K562 (cell line): ENCODE data around the gene FGF21. TPM values are rescaled to one million over a fixed set of nuclear protein-coding genes. Genes with fewer than 3 reads are reported as not detected.

Experiments
- ATF1 ChIP-seq, 2 experiments: fragments of 450-650 bp in 1 of 2; IDR thresholded peaks; 2 replicates each; pipeline ENCODE4 v1.6.1; 2016; ENCODE audit warnings: missing compliant biosample characterization in 1 of 2, missing genetic modification characterization in 1 of 2
- CHD7 ChIP-seq: fragments of 200-600 bp; sonication (generic); IDR thresholded peaks from one replicate; pipeline ENCODE4 v1.6.1; 2012; ENCODE audit warnings: mild to moderate bottlenecking, low read depth, low read length, inconsistent platforms
- CLOCK ChIP-seq: fragments of 250-450 bp; sonication (Bioruptor Pico); IDR thresholded peaks from 2 replicates; pipeline ENCODE4 v1.4.0; 2020; ENCODE audit warnings: mild to moderate bottlenecking, moderate library complexity, borderline replicate concordance
- EHMT2 ChIP-seq: fragments of 450-650 bp; IDR thresholded peaks from 2 replicates; pipeline ENCODE4 v1.6.1; 2018; ENCODE audit warnings: antibody characterized with exemption
- PKNOX1 ChIP-seq: fragments of 450-650 bp; IDR thresholded peaks from 2 replicates; pipeline ENCODE4 v1.6.1; 2016
- POLR2AphosphoS5 ChIP-seq: IDR thresholded peaks from 2 replicates; pipeline ENCODE4 v1.6.1; 2011; ENCODE audit warnings: mild to moderate bottlenecking, low read depth, low read length, moderate library complexity; ENCODE audit not compliant: control insufficient read depth, insufficient read depth
- ZBTB7A ChIP-seq: IDR thresholded peaks from 2 replicates; pipeline ENCODE4 v1.6.1; 2011; ENCODE audit warnings: low read depth, mild to moderate bottlenecking, low read length, moderate library complexity, borderline replicate concordance; ENCODE audit not compliant: control insufficient read depth
- ZNF324 ChIP-seq: fragments of 250-450 bp; sonication (Bioruptor Pico); IDR thresholded peaks from 2 replicates; pipeline ENCODE4 v1.4.0; 2020; ENCODE audit warnings: mild to moderate bottlenecking
- polyA plus RNA-seq, 8 experiments: library from polyadenylated mRNA; depleted of rRNA in 4 of 8; stranded (reverse) in 5 of 8; unstranded in 3 of 8; fragments of >200 nt; fragmentation: Nextera tagmentation in 2 of 8; fragmentation: Illumina TruSeq in 1 of 8; extraction: Ambion mirVana in 2 of 8; extraction: Trizol in 1 of 8; gene quantifications; 2 replicates each; pipeline versions ENCODE4 v1.2.1 to v1.2.3, GENCODE V29; 2011 to 2014; ENCODE audit warnings: inconsistent platforms in 1 of 8, missing spikeins in 1 of 8
- total RNA-seq, 7 experiments: library from RNA; depleted of rRNA in 6 of 7; stranded (reverse); fragments of >200 nt in 6 of 7; fragmentation: Illumina TruSeq in 2 of 7; extraction: Trizol in 2 of 7; gene quantifications; 2 replicates each; pipeline versions ENCODE4 v1.2.1 to v1.2.3, GENCODE V29; 2011 to 2021; ENCODE audit warnings: low replicate concordance in 1 of 7
- TF ChIP-seq, protein P1 (sequence below), 2 experiments: fragments of 450-650 bp; IDR thresholded peaks; 2 replicates each; pipeline ENCODE4 v1.6.1; 2016

FGF21 gene
- total and polyA plus RNA-seq, 9 of the 15 experiments (the other 6 are each of a cell fraction or from before 2014, with no cell fraction given) = 0.04 to 0.77 (median 0.09) TPM; not detected in 6

DNA sequence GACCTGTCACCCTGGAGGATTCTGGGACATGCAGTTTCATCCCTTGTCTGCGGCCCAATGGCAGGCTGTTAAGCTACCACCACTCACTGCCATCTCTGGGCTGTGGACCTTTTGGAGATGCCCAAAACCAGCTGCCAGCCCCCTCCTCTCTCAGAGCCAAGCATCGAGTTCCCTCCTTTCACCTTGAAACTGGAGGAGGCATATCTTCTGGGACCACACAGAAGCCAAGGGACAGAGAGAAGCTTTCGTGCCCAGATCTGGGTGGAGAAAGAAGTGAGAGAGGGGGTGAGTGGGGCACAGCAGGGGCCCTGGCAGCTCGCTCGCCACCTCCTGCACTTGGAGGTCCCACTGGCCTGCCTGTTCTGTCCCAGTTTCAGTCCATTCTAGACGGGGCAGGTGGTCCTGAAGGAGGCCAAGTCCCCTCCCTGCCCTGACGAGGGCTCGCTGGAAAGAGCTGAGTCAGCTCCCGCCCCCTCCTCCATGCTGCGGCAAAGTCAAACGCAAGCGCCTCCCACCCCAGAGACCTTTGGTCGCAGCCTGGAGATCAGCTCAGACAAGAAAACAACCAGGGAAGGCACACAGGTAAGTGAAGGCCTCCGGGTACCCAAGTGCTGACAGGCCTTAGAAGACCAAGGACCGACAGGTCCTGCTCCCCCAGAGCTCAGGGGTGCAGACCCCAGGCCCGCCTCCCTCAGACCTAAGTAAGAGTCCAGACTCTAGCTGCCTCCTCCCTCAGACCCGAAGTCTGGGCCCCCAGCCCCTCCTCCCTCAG is 51.7 kb downstream of the FGF21 start (continued):
- TF ChIP-seq CHD7 = no peak
- peak; percentile 52 for TF ChIP-seq PKNOX1
- TF ChIP-seq CLOCK (CRISPR knock-in tag) = no peak
- TF ChIP-seq ZBTB7A = peak; percentile 55; the same call in 1 of the 2 replicates
- no peak for TF ChIP-seq ZNF324
- TF ChIP-seq, protein P1, sequence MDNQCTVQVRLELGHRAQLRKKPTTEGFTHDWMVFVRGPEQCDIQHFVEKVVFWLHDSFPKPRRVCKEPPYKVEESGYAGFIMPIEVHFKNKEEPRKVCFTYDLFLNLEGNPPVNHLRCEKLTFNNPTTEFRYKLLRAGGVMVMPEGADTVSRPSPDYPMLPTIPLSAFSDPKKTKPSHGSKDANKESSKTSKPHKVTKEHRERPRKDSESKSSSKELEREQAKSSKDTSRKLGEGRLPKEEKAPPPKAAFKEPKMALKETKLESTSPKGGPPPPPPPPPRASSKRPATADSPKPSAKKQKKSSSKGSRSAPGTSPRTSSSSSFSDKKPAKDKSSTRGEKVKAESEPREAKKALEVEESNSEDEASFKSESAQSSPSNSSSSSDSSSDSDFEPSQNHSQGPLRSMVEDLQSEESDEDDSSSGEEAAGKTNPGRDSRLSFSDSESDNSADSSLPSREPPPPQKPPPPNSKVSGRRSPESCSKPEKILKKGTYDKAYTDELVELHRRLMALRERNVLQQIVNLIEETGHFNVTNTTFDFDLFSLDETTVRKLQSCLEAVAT (IDR thresholded peaks at IDR 0.05) = no peak
- TF ChIP-seq EHMT2 = no peak
- TF ChIP-seq POLR2AphosphoS5 = 0 out of 2 replicates have a peak, but pooled peaks have one; percentile 8
- TF ChIP-seq ATF1 (CRISPR knock-in tag; IDR thresholded peaks at IDR 0.05) = no peak
- TF ChIP-seq ATF1 (tag; IDR thresholded peaks at IDR 0.05) = 0 out of 2 replicates have a peak, but pooled peaks have one; percentile 16
